Activated CD4-positive, alpha-beta T cell treated with anti-CD3 and anti-CD28 coated beads for 36 hours (primary cell): ENCODE results near the gene MOV10. TPM values are rescaled to one million over a fixed set of nuclear protein-coding genes. Genes with fewer than 3 reads are reported as not detected.

Experiments used
- ATAC-seq: fragments of 200-7000 bp; cut with Tn5 transposase; one replicate; pipeline ENCODE4 v1.10.0; 2021; ENCODE audit warnings: mild to moderate bottlenecking, moderate library complexity
- CTCF ChIA-PET: fragments of 350-600 bp; sonication (Branson Sonifier 250); formaldehyde crosslinking; loops from one replicate; lab custom pipeline; 2021; ENCODE audit warnings: antibody characterized with exemption; lab: Charles Lee
- POLR2A ChIA-PET: fragments of 350-600 bp; sonication (Branson Sonifier 250); formaldehyde crosslinking; loops from one replicate; lab custom pipeline; 2021; ENCODE audit warnings: antibody characterized with exemption, inconsistent platforms; lab: Charles Lee
- DNase-seq: peaks from one replicate; pipeline ENCODE4 v3.0.0-alpha.2; 2020
- H3K27ac Mint-ChIP-seq: one replicate; pipeline ENCODE4 v1.8.0; 2021; ENCODE audit warnings: mixed read lengths
- H3K27me3 Mint-ChIP-seq: one replicate; pipeline ENCODE4 v1.8.0; 2021; ENCODE audit warnings: mixed read lengths
- H3K36me3 Mint-ChIP-seq: one replicate; pipeline ENCODE4 v1.8.0; 2021; ENCODE audit warnings: low read depth, mixed read lengths
- H3K4me1 Mint-ChIP-seq: one replicate; pipeline ENCODE4 v1.8.0; 2021; ENCODE audit warnings: mixed read lengths
- H3K4me3 Mint-ChIP-seq: one replicate; pipeline ENCODE4 v1.8.0; 2021; ENCODE audit warnings: mild to moderate bottlenecking, moderate library complexity, mixed read lengths
- H3K9me3 Mint-ChIP-seq: one replicate; pipeline ENCODE4 v1.8.0; 2021; ENCODE audit warnings: low read depth, mixed read lengths
- intact Hi-C, 2 experiments: fragments of 100-400 bp; cut with DNase I in 1 of 2; cut with micrococcal nuclease in 1 of 2; formaldehyde crosslinking; loops; one replicate each; pipeline versions ENCODE4 v1.14.2 to v1.15.1; 2022 to 2024; cut with DNase I, micrococcal nuclease
- total RNA-seq, 2 experiments: library from RNA; stranded (reverse); gene quantifications; one replicate each; pipeline ENCODE4 v1.2.3, GENCODE V29; 2021

The MOV10 gene
- total RNA-seq, 2 experiments from 2014 or later, result 80.3 to 87.5 TPM

GRCh38 chr1:112704934-112705627 is 30.6 kb downstream of the MOV10 start:
- peak; percentile 76 for ATAC-seq
- DNase-seq, result peak; percentile 83
- Mint-ChIP-seq H3K4me1 (peaks cover 68% of the 10 kb centered on the region), H3K27ac (peak overlapping the region; percentile 83), H3K9me3 (no peaks in the 10 kb centered on the region), H3K4me3 (peak overlapping the region; percentile 58), H3K27me3 (peaks cover 2% of the 10 kb centered on the region), H3K36me3 (peaks cover 10% of the 10 kb centered on the region)
- intact Hi-C loops, result loop anchor here (1.0 to 2.0 kb wide), 4 partner anchors 30 to 314 kb away; partner anchors contain the start of genes MOV10 (in 2 of the 2), CAPZA1 (in 1 of the 2) and ST7L (in 1 of the 2)
- POLR2A ChIA-PET, result interaction anchor here (1.0 to 2.7 kb wide), 3 partner anchors 9 to 31 kb away, joined by 3 to 19 read pairs (median 4); partner anchors contain the start of gene MOV10
- CTCF ChIA-PET, result interaction anchor here (0.6 to 4.2 kb wide), 8 partner anchors 11 to 333 kb away, joined by 3 to 41 read pairs (median 6); partner anchors contain the start of genes MOV10, PPM1J and WNT2B

- ATAC-seq, result peak; percentile 27
- peak within 1 kb of the TSS; percentile 45 for H3K27ac Mint-ChIP-seq
- peak within 1 kb of the TSS; percentile 58 for H3K4me3 Mint-ChIP-seq
- DNase-seq, result peak; percentile 63
- CTCF ChIA-PET, result interaction anchor here (2.0 to 2.5 kb wide), 2 partner anchors 12 to 92 kb away, joined by 7 to 11 read pairs; a partner anchor contains a TSS
- H3K36me3 Mint-ChIP-seq, result peaks cover 5% of the 10 kb centered on the region
- no peaks in the 10 kb centered on the region for H3K9me3 Mint-ChIP-seq
- POLR2A ChIA-PET, result no interaction called here
- intact Hi-C loops, result loop anchor here (1.0 to 2.0 kb wide), 6 partner anchors 87 to 315 kb away; partner anchors contain the start of genes CAPZA1 (in 1 of the 2), CTTNBP2NL (in 1 of the 2) and ST7L (in 1 of the 2)
- H3K4me1 Mint-ChIP-seq, result peaks cover 52% of the 10 kb centered on the region
- H3K27me3 Mint-ChIP-seq, result peaks cover 2% of the 10 kb centered on the region
These were observed 32.2 kb downstream of the MOV10 start, which contains the start of gene RHOC for GRCh38 chr1:112706505-112707220. TSS of gene RHOC (minus strand) at chr1:112707127. CDS start at chr1:112703799, 3,328 bp downstream.

- intact Hi-C loops, result loop anchor here (1.0 to 2.0 kb wide), 6 partner anchors 88 to 316 kb away; partner anchors contain the start of genes CAPZA1 (in 1 of the 2), CTTNBP2NL (in 1 of the 2) and ST7L (in 1 of the 2)
- DNase-seq (peak; percentile 85), ATAC-seq (peak; percentile 43)
- ChIA-PET CTCF (interaction anchor here (0.8 to 2.9 kb wide), 14 partner anchors 8 to 316 kb away, joined by 3 to 17 read pairs (median 6); partner anchors contain the start of genes CAPZA1, MOV10 and ST7L), POLR2A (interaction anchor here (0.7 kb wide), 1 partner anchor 317 kb away, joined by 4 read pairs; no protein-coding TSS in a partner anchor)
- peaks cover 2% of the 10 kb centered on the region for H3K27me3 Mint-ChIP-seq
- peak overlapping the region; percentile 45 for H3K27ac Mint-ChIP-seq
- no peaks in the 10 kb centered on the region for H3K36me3 Mint-ChIP-seq
- H3K4me1 Mint-ChIP-seq, result peaks cover 44% of the 10 kb centered on the region
- peak overlapping the region; percentile 58 for H3K4me3 Mint-ChIP-seq
- H3K9me3 Mint-ChIP-seq, result no peaks in the 10 kb centered on the region
These were observed 33.0 kb downstream of the MOV10 start for GRCh38 chr1:112707221-112708001.

GRCh38 chr1:112708002-112708448 is 33.6 kb downstream of the MOV10 start:
- intact Hi-C loops, result no loop called here
- Mint-ChIP-seq H3K27me3 (peaks cover 5% of the 10 kb centered on the region), H3K36me3 (no peaks in the 10 kb centered on the region)

GRCh38 chr1:112708489-112708888 is 34.0 kb downstream of the MOV10 start:
- Mint-ChIP-seq H3K4me1 (peaks cover 36% of the 10 kb centered on the region), H3K9me3 (no peaks in the 10 kb centered on the region), H3K36me3 (no peaks in the 10 kb centered on the region), H3K27me3 (peaks cover 7% of the 10 kb centered on the region), H3K27ac (no peak overlapping the region), H3K4me3 (no peak overlapping the region)
- ChIA-PET CTCF (interaction anchor here (0.6 to 2.9 kb wide), 17 partner anchors 9 to 317 kb away, joined by 3 to 17 read pairs (median 4); partner anchors contain the start of genes CAPZA1, MOV10 and ST7L), POLR2A (interaction anchor here (0.6 to 2.0 kb wide), 2 partner anchors 34 to 233 kb away, joined by 3 to 5 read pairs; partner anchors contain the start of gene MOV10)
- ATAC-seq (no peak), DNase-seq (no peak)
- intact Hi-C loops, result no loop called here

More at GRCh38 chr1:112708002-112708448, 33.6 kb downstream of the MOV10 start:
- Mint-ChIP-seq H3K4me1 (peaks cover 39% of the 10 kb centered on the region), H3K27ac (no peak overlapping the region), H3K9me3 (no peaks in the 10 kb centered on the region), H3K4me3 (peak overlapping the region; percentile 58)
- ATAC-seq (no peak), DNase-seq (no peak)
- ChIA-PET CTCF (interaction anchor here (0.7 to 2.9 kb wide), 15 partner anchors 9 to 317 kb away, joined by 3 to 17 read pairs (median 5); partner anchors contain the start of genes CAPZA1, MOV10 and ST7L), POLR2A (interaction anchor here (0.6 to 0.7 kb wide), 2 partner anchors 232 to 318 kb away, joined by 3 to 4 read pairs; no protein-coding TSS in a partner anchor)

- H3K4me3 Mint-ChIP-seq, result no peak overlapping the region
- H3K9me3 Mint-ChIP-seq, result no peaks in the 10 kb centered on the region
- intact Hi-C loops, result loop anchor here in 1 of 2 experiments (10.0 kb wide), 1 partner anchor 335 kb away; no protein-coding TSS in a partner anchor
These were observed 35.7 kb downstream of the MOV10 start for GRCh38 chr1:112710159-112710558.

GRCh38 chr1:112710586-112710985 is 36.1 kb downstream of the MOV10 start:
- Mint-ChIP-seq H3K4me3 (no peak overlapping the region), H3K27ac (no peak overlapping the region), H3K27me3 (peaks cover 15% of the 10 kb centered on the region), H3K36me3 (no peaks in the 10 kb centered on the region), H3K4me1 (peaks cover 22% of the 10 kb centered on the region), H3K9me3 (no peaks in the 10 kb centered on the region)
- ChIA-PET CTCF (interaction anchor here (0.6 to 1.5 kb wide), 4 partner anchors 10 to 319 kb away, joined by 3 to 5 read pairs (median 4); no protein-coding TSS in a partner anchor), POLR2A (interaction anchor here (0.7 kb wide), 1 partner anchor 8 kb away, joined by 3 read pairs; no protein-coding TSS in a partner anchor)
- DNase-seq (no peak), ATAC-seq (no peak)
- intact Hi-C loops, result loop anchor here in 1 of 2 experiments (10.0 kb wide), 1 partner anchor 334 kb away; no protein-coding TSS in a partner anchor

More at GRCh38 chr1:112710159-112710558, 35.7 kb downstream of the MOV10 start:
- no peak for ATAC-seq
- H3K4me1 Mint-ChIP-seq, result peaks cover 24% of the 10 kb centered on the region
- peaks cover 15% of the 10 kb centered on the region for H3K27me3 Mint-ChIP-seq
- CTCF ChIA-PET, result interaction anchor here (0.6 to 2.9 kb wide), 8 partner anchors 10 to 341 kb away, joined by 3 to 17 read pairs (median 4); partner anchors contain the start of gene MOV10
- H3K36me3 Mint-ChIP-seq, result no peaks in the 10 kb centered on the region
- DNase-seq, result no peak
- POLR2A ChIA-PET, result interaction anchor here (0.6 to 2.0 kb wide), 2 partner anchors 36 to 66 kb away, joined by 5 read pairs; partner anchors contain the start of gene MOV10
- no peak overlapping the region for H3K27ac Mint-ChIP-seq

- no peaks in the 10 kb centered on the region for H3K9me3 Mint-ChIP-seq
- no peak overlapping the region for H3K4me3 Mint-ChIP-seq
- intact Hi-C loops, result loop anchor here in 1 of 2 experiments (10.0 kb wide), 1 partner anchor 334 kb away; no protein-coding TSS in a partner anchor
- POLR2A ChIA-PET, result interaction anchor here (0.7 kb wide), 1 partner anchor 8 kb away, joined by 3 read pairs; no protein-coding TSS in a partner anchor
- no peak overlapping the region for H3K27ac Mint-ChIP-seq
- no peaks in the 10 kb centered on the region for H3K36me3 Mint-ChIP-seq
- H3K4me1 Mint-ChIP-seq, result peaks cover 21% of the 10 kb centered on the region
- H3K27me3 Mint-ChIP-seq, result peaks cover 15% of the 10 kb centered on the region
- DNase-seq (no peak), ATAC-seq (no peak)
- CTCF ChIA-PET, result interaction anchor here (0.6 to 1.5 kb wide), 4 partner anchors 11 to 319 kb away, joined by 3 to 5 read pairs (median 4); no protein-coding TSS in a partner anchor
These were observed 36.6 kb downstream of the MOV10 start for GRCh38 chr1:112711041-112711440.

GRCh38 chr1:112711670-112712069 is 37.2 kb downstream of the MOV10 start:
- POLR2A ChIA-PET, result no interaction called here
- no peak overlapping the region for H3K4me3 Mint-ChIP-seq
- no peak overlapping the region for H3K27ac Mint-ChIP-seq
- CTCF ChIA-PET, result interaction anchor here (1.3 to 1.5 kb wide), 2 partner anchors 11 to 320 kb away, joined by 4 to 5 read pairs; no protein-coding TSS in a partner anchor
- H3K36me3 Mint-ChIP-seq, result no peaks in the 10 kb centered on the region
- H3K27me3 Mint-ChIP-seq, result peaks cover 15% of the 10 kb centered on the region
- no peaks in the 10 kb centered on the region for H3K9me3 Mint-ChIP-seq
- peaks cover 22% of the 10 kb centered on the region for H3K4me1 Mint-ChIP-seq
- intact Hi-C loops, result loop anchor here in 1 of 2 experiments (10.0 kb wide), 1 partner anchor 333 kb away; no protein-coding TSS in a partner anchor
- ATAC-seq (no peak), DNase-seq (no peak)
